Loucy (cell line): ENCODE data around the gene WNT9A.
A peak's percentile ranks its signal among the peaks of the same experiment; 100 is the strongest.

Experiments used
- H2AFZ ChIP-seq: fragments of 200-600 bp; sonication (generic); 2 replicates; pipeline ENCODE4 v1.6.0; 2016; ENCODE audit warnings: antibody characterized with exemption, mild to moderate bottlenecking, low read length, moderate library complexity
- H3F3A ChIP-seq: fragments of 200-600 bp; 2 replicates; pipeline ENCODE4 v1.6.0; 2016; ENCODE audit warnings: antibody characterized with exemption, low read depth, mild to moderate bottlenecking
- H3K27me3 ChIP-seq: fragments of 200-600 bp; sonication (generic); 2 replicates; pipeline ENCODE4 v1.6.1; 2014; ENCODE audit warnings: low read length, mild to moderate bottlenecking; ENCODE audit not compliant: insufficient read depth, poor library complexity, severe bottlenecking
- H3K36me3 ChIP-seq: fragments of 200-600 bp; sonication (generic); 2 replicates; pipeline ENCODE4 v1.6.1; 2016; ENCODE audit warnings: low read length; ENCODE audit not compliant: insufficient read depth
- H3K4me1 ChIP-seq: fragments of 200-600 bp; sonication (generic); 2 replicates; pipeline ENCODE4 v1.5.1; 2014; ENCODE audit warnings: low read length, mild to moderate bottlenecking; ENCODE audit not compliant: insufficient read depth, poor library complexity, severe bottlenecking
- H3K4me2 ChIP-seq: fragments of 200-600 bp; sonication (generic); 2 replicates; pipeline ENCODE4 v1.6.0; 2014; ENCODE audit warnings: antibody characterized with exemption, low read length, low read depth, mild to moderate bottlenecking; ENCODE audit not compliant: poor library complexity, severe bottlenecking
- H3K4me3 ChIP-seq: fragments of 200-600 bp; sonication (generic); 2 replicates; pipeline ENCODE4 v1.5.1; 2014; ENCODE audit warnings: low read length, mild to moderate bottlenecking, mixed read lengths; ENCODE audit not compliant: poor library complexity, severe bottlenecking
- H3K79me2 ChIP-seq: fragments of 200-600 bp; sonication (generic); 2 replicates; pipeline ENCODE4 v1.6.1; 2014; ENCODE audit warnings: low read length; ENCODE audit not compliant: insufficient read depth
- H3K9ac ChIP-seq: fragments of 200-600 bp; sonication (generic); 2 replicates; pipeline ENCODE4 v1.6.0; 2014; ENCODE audit warnings: mild to moderate bottlenecking, low read depth, low read length, moderate library complexity; ENCODE audit not compliant: poor library complexity, severe bottlenecking
- H3K9me2 ChIP-seq: fragments of 200-600 bp; sonication (generic); replicated peaks from 2 replicates; pipeline ENCODE4 v1.6.1; 2016; ENCODE audit warnings: low read depth, low read length, mixed read lengths
- H3K9me3 ChIP-seq: fragments of 200-600 bp; sonication (generic); 2 replicates; pipeline ENCODE4 v1.6.1; 2014; ENCODE audit warnings: mild to moderate bottlenecking, antibody characterized with exemption, low read length, low read depth; ENCODE audit not compliant: insufficient read depth
- H4K20me1 ChIP-seq: fragments of 200-600 bp; sonication (generic); 2 replicates; pipeline ENCODE4 v1.6.0; 2014; ENCODE audit warnings: antibody characterized with exemption, low read length, mild to moderate bottlenecking; ENCODE audit not compliant: insufficient read depth, poor library complexity, severe bottlenecking
- CTCF ChIP-seq: fragments of 200-600 bp; sonication (generic); conservative IDR thresholded peaks from 2 replicates; pipeline ENCODE4 v1.5.1; 2014; ENCODE audit warnings: mild to moderate bottlenecking, antibody characterized with exemption, low read length
- EZH2phosphoT487 ChIP-seq: fragments of 200-600 bp; IDR thresholded peaks from 2 replicates; pipeline ENCODE4 v1.6.1; 2018; ENCODE audit warnings: antibody characterized with exemption, mild to moderate bottlenecking, moderate library complexity, borderline replicate concordance

WNT9A gene

GRCh38 chr1:227955808-227956207 lies 8.1 kb upstream of the WNT9A start:
- Histone ChIP-seq H3K79me2 (no peaks in the 10 kb centered on the region), H3K4me1 (peaks cover 7% of the 10 kb centered on the region), H3K36me3 (no peaks in the 10 kb centered on the region), H3K9me3 (no peaks in the 10 kb centered on the region), H4K20me1 (no peaks in the 10 kb centered on the region), H3K9ac (no peak overlapping the region), H3K9me2 (no peaks in the 10 kb centered on the region), H3K4me3 (no peak overlapping the region), H3K27me3 (no peaks in the 10 kb centered on the region), H2AFZ (no peak overlapping the region), H3F3A (no peaks in the 10 kb centered on the region), H3K4me2 (no peak overlapping the region)
- no peak for TF ChIP-seq EZH2phosphoT487
- TF ChIP-seq CTCF = no peak

- TF ChIP-seq CTCF (peak; percentile 3; the same call in 1 of the 2 replicates), EZH2phosphoT487 (no peak)
- peaks cover 7% of the 10 kb centered on the region for H3K4me1 ChIP-seq
- H3K9ac ChIP-seq = no peak overlapping the region
- no peaks in the 10 kb centered on the region for H3K27me3 ChIP-seq
- no peaks in the 10 kb centered on the region for H3K9me2 ChIP-seq
- no peaks in the 10 kb centered on the region for H3K9me3 ChIP-seq
- no peak overlapping the region for H3K4me3 ChIP-seq
- H3K36me3 ChIP-seq = no peaks in the 10 kb centered on the region
- no peaks in the 10 kb centered on the region for H4K20me1 ChIP-seq
- no peak overlapping the region for H2AFZ ChIP-seq
- no peaks in the 10 kb centered on the region for H3F3A ChIP-seq
- no peaks in the 10 kb centered on the region for H3K79me2 ChIP-seq
- H3K4me2 ChIP-seq = no peak overlapping the region
Observed at GRCh38 chr1:227954163-227954850, 6.6 kb upstream of the WNT9A start.

- H2AFZ ChIP-seq = no peak overlapping the region
- no peaks in the 10 kb centered on the region for H3K36me3 ChIP-seq
- no peak overlapping the region for H3K4me3 ChIP-seq
- no peaks in the 10 kb centered on the region for H3K79me2 ChIP-seq
- H3K9me2 ChIP-seq = no peaks in the 10 kb centered on the region
- no peaks in the 10 kb centered on the region for H3F3A ChIP-seq
- no peaks in the 10 kb centered on the region for H4K20me1 ChIP-seq
- TF ChIP-seq EZH2phosphoT487 (no peak), CTCF (no peak)
- H3K4me2 ChIP-seq = no peak overlapping the region
- H3K4me1 ChIP-seq = peaks cover 7% of the 10 kb centered on the region
- H3K27me3 ChIP-seq = no peaks in the 10 kb centered on the region
- no peak overlapping the region for H3K9ac ChIP-seq
- no peaks in the 10 kb centered on the region for H3K9me3 ChIP-seq
Observed at GRCh38 chr1:227953022-227953412, 5.3 kb upstream of the WNT9A start.
